ENCODE results near the gene SORCS2.

The SORCS2 gene

DNA sequence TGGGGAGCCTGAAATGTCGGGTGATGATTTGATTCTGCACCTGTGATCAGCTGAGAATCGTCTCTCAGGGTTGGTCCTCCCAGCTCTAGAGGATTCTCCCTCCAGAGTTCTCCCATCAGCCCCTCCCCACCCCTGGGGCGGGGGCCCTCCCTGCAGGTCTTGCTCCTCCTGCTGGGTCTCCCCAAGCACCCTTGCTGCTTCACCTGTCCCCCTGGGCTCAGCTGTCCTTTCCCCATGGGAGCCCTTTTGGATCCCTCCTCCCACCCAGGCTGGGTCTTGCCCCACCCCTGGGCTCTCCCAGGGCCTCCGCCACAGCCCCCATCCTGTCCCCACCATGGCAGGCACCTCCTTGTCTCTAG is 220.2 kb downstream of the SORCS2 start:
- Histone ChIP-seq H3K23ac (ENCODE audit: low read length in 2 of 2) (no peak overlapping the region), H2AFZ (ENCODE audit: low read depth, low read length) (no peak overlapping the region), H3K9me3 (ENCODE audit: control insufficient read depth, low read length) (peaks cover 38% of the 10 kb centered on the region), H2AK5ac (ENCODE audit: low read length, severe bottlenecking) (no peak overlapping the region), H3K18ac (ENCODE audit: low read depth in 1 of 2, low read length in 2 of 2) (no peak overlapping the region), H4K91ac (ENCODE audit: low read length) (no peak overlapping the region), H2BK12ac (ENCODE audit: low read length in 2 of 2) (no peak overlapping the region), H3K27me3 (ENCODE audit: control insufficient read depth in 1 of 2, insufficient read depth in 1 of 2, low read length in 2 of 2) (peaks cover 15 to 31% of the 10 kb centered on the region in 2 experiments), H3K4me3 (ENCODE audit: insufficient read depth in 1 of 2, low read depth in 1 of 2, low read length in 2 of 2) (no peak overlapping the region), H3K14ac (ENCODE audit: low read length in 2 of 2) (no peak overlapping the region), H3K4me2 (ENCODE audit: low read length, poor library complexity, severe bottlenecking) (no peak overlapping the region), H3K36me3 (ENCODE audit: control insufficient read depth in 1 of 2, insufficient read depth in 2 of 2, low read depth in 1 of 2, low read length in 2 of 2) (no peaks in the 10 kb centered on the region), H2BK120ac (ENCODE audit: low read depth, low read length) (no peak overlapping the region), H3K79me1 (replicated peaks; ENCODE audit: low read length, poor library complexity, severe bottlenecking) (peaks cover 2% of the 10 kb centered on the region), H3K4ac (ENCODE audit: low read depth in 1 of 2, low read length in 2 of 2) (no peak overlapping the region), H4K8ac (ENCODE audit: low read length) (no peak overlapping the region), H3K9ac (ENCODE audit: low read length) (no peak overlapping the region), H3K4me1 (ENCODE audit: control insufficient read depth, insufficient read depth, low read depth, low read length) (peaks cover 8% of the 10 kb centered on the region), H3K27ac (ENCODE audit: low read length, poor library complexity, severe bottlenecking) (no peak overlapping the region), H2BK15ac (ENCODE audit: low read depth, poor library complexity, severe bottlenecking) (no peak overlapping the region), H2BK5ac (ENCODE audit: low read depth, low read length, poor library complexity, severe bottlenecking) (no peak overlapping the region)
- DNase-seq: no peak
- WGBS: 82% methylated on average over 4 of the region's 4 CpGs

DNA sequence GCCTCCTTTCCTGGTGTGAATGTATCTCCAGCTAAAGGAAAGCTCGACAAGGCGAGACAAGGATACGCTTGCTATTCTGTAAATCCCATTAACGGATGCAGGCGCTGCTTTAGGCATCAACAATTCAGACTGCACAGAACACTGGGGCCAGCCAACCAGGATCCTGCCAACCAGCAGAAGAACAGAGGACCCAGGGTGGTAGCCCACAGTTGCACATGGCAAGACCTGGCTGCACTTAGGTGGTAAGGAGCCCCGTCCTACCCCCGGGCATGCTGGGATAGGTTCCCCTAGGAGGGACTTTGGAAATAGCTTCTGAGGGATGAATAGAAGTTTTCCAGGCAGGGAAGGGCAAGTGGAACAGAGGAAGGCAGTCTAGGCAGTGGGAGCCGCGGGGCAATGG is 221.7 kb downstream of the SORCS2 start:
- Histone ChIP-seq H2BK120ac (ENCODE audit: low read depth, low read length) (no peak overlapping the region), H3K4me2 (ENCODE audit: low read length, poor library complexity, severe bottlenecking) (no peak overlapping the region), H4K91ac (ENCODE audit: low read length) (no peak overlapping the region), H2AK5ac (ENCODE audit: low read length, severe bottlenecking) (no peak overlapping the region), H3K79me1 (replicated peaks; ENCODE audit: low read length, poor library complexity, severe bottlenecking) (peaks cover 2% of the 10 kb centered on the region), H3K27me3 (ENCODE audit: control insufficient read depth in 1 of 2, insufficient read depth in 1 of 2, low read length in 2 of 2) (peaks cover 15 to 31% of the 10 kb centered on the region in 2 experiments), H3K36me3 (ENCODE audit: control insufficient read depth in 1 of 2, insufficient read depth in 2 of 2, low read depth in 1 of 2, low read length in 2 of 2) (no peaks in the 10 kb centered on the region), H3K4me1 (ENCODE audit: control insufficient read depth, insufficient read depth, low read depth, low read length) (peaks cover 8% of the 10 kb centered on the region), H3K18ac (ENCODE audit: low read depth in 1 of 2, low read length in 2 of 2) (no peak overlapping the region), H3K14ac (ENCODE audit: low read length in 2 of 2) (no peak overlapping the region), H3K4me3 (ENCODE audit: insufficient read depth in 1 of 2, low read depth in 1 of 2, low read length in 2 of 2) (no peak overlapping the region), H3K27ac (ENCODE audit: low read length, poor library complexity, severe bottlenecking) (no peak overlapping the region), H2BK15ac (ENCODE audit: low read depth, poor library complexity, severe bottlenecking) (no peak overlapping the region), H2AFZ (ENCODE audit: low read depth, low read length) (no peak overlapping the region), H2BK5ac (ENCODE audit: low read depth, low read length, poor library complexity, severe bottlenecking) (no peak overlapping the region), H2BK12ac (ENCODE audit: low read length in 2 of 2) (no peak overlapping the region), H3K9me3 (ENCODE audit: control insufficient read depth, low read length) (peaks cover 23% of the 10 kb centered on the region), H4K8ac (ENCODE audit: low read length) (no peak overlapping the region), H3K23ac (ENCODE audit: low read length in 2 of 2) (no peak overlapping the region), H3K9ac (ENCODE audit: low read length) (no peak overlapping the region), H3K4ac (ENCODE audit: low read depth in 1 of 2, low read length in 2 of 2) (no peak overlapping the region)
- no peak for DNase-seq
- whole genome bisulfite sequencing: 78% methylated on average over 9 of the region's 9 CpGs

DNA sequence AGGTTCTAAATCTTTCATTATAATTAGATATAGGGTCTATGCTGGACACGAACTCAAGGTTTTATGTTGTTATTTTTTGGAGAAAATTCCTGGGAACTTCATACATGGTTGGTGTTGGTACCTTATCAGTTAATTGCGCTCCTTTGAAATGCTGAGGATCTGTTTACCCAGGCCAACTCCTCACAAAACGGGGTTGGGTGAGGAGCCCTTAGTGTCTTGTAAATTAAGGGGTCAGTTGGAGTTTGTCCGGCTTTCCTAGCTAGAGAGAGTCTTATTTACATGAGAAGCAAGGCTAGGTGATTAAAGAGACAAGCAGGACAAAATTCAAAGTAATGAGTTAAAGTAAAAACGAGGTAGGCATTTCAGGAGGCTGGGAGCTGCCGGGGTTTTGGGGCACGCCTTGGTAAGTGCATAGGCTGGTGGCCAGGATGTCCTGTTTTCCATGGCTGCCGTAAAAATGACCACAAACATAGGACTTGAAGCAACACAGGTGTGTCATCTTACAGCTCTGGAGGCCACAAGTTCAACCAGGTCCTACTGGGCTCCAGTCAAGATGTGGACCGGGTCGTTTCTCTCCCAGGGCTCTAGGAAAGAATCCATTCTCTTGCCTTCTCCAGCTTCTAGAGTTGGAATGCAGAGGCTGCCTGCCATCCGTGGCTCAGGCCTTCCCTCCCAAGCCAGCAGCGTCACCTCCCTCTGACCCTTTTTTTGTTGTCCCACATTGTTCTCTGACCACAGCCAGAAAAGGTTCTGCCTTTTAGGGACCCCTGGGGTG is 222.6 kb downstream of the SORCS2 start:
- Histone ChIP-seq H3K4ac (ENCODE audit: low read depth in 1 of 2, low read length in 2 of 2) (no peak overlapping the region), H3K9me3 (ENCODE audit: control insufficient read depth, low read length) (peaks cover 14% of the 10 kb centered on the region), H3K79me1 (replicated peaks; ENCODE audit: low read length, poor library complexity, severe bottlenecking) (peaks cover 2% of the 10 kb centered on the region), H2BK12ac (ENCODE audit: low read length in 2 of 2) (no peak overlapping the region), H3K23ac (ENCODE audit: low read length in 2 of 2) (no peak overlapping the region), H2AFZ (ENCODE audit: low read depth, low read length) (no peak overlapping the region), H3K4me2 (ENCODE audit: low read length, poor library complexity, severe bottlenecking) (no peak overlapping the region), H4K91ac (ENCODE audit: low read length) (no peak overlapping the region), H2BK15ac (ENCODE audit: low read depth, poor library complexity, severe bottlenecking) (no peak overlapping the region), H3K4me3 (ENCODE audit: insufficient read depth in 1 of 2, low read depth in 1 of 2, low read length in 2 of 2) (no peak overlapping the region), H3K9ac (ENCODE audit: low read length) (no peak overlapping the region), H4K8ac (ENCODE audit: low read length) (no peak overlapping the region), H2BK5ac (ENCODE audit: low read depth, low read length, poor library complexity, severe bottlenecking) (no peak overlapping the region), H3K18ac (ENCODE audit: low read depth in 1 of 2, low read length in 2 of 2) (no peak overlapping the region), H3K14ac (ENCODE audit: low read length in 2 of 2) (no peak overlapping the region), H3K4me1 (ENCODE audit: control insufficient read depth, insufficient read depth, low read depth, low read length) (peaks cover 8% of the 10 kb centered on the region), H3K27me3 (ENCODE audit: control insufficient read depth in 1 of 2, insufficient read depth in 1 of 2, low read length in 2 of 2) (peaks cover 14 to 29% of the 10 kb centered on the region in 2 experiments), H3K36me3 (ENCODE audit: control insufficient read depth in 1 of 2, insufficient read depth in 2 of 2, low read depth in 1 of 2, low read length in 2 of 2) (no peaks in the 10 kb centered on the region), H2AK5ac (ENCODE audit: low read length, severe bottlenecking) (no peak overlapping the region), H2BK120ac (ENCODE audit: low read depth, low read length) (no peak overlapping the region), H3K27ac (ENCODE audit: low read length, poor library complexity, severe bottlenecking) (no peak overlapping the region)
- WGBS: 43% methylated on average over 12 of the region's 12 CpGs
- no peak for DNase-seq

DNA sequence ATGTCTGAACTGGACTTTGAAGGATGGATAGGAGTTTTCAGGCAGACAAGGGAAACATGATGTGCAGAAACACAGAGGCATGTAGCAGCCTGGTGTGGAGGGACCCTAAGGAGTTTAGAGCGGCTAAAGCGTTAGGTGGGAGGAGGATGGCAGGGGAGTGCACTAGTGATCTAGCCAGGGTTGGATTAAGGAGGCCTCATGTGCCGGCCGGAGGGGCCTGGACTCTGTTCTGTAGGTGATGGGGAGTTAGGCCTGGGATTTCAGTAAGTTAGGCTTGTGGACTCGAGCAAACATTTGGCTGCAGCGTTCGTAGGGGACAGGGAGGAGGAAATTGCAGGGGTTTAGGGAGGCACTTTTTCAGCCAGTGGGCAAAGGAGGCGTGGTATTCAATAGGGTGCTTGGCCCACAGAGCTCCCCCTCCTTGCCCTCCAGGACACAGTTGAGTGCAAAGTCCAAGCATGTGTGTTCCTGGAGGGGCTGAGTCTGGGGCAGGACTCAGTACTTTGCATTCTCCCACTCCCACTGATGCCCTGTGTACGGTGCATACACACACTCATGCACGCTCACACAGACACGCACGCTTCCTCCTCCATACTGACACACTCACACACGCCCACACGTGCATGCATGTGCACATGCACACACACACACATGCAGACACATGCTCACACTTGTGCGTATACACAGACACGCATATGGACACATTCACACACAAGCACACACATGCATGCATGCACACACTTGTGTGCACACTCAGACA is 223.8 kb downstream of the SORCS2 start:
- Histone ChIP-seq H2BK15ac (ENCODE audit: low read depth, poor library complexity, severe bottlenecking) (no peak overlapping the region), H3K9ac (ENCODE audit: low read length) (no peak overlapping the region), H2BK120ac (ENCODE audit: low read depth, low read length) (no peak overlapping the region), H3K4me1 (ENCODE audit: control insufficient read depth, insufficient read depth, low read depth, low read length) (peaks cover 8% of the 10 kb centered on the region), H2AFZ (ENCODE audit: low read depth, low read length) (no peak overlapping the region), H3K27me3 (ENCODE audit: control insufficient read depth in 1 of 2, insufficient read depth in 1 of 2, low read length in 2 of 2) (peaks cover 11 to 24% of the 10 kb centered on the region in 2 experiments), H4K91ac (ENCODE audit: low read length) (peak overlapping the region; percentile 5), H3K36me3 (ENCODE audit: control insufficient read depth in 1 of 2, insufficient read depth in 2 of 2, low read depth in 1 of 2, low read length in 2 of 2) (no peaks in the 10 kb centered on the region), H2AK5ac (ENCODE audit: low read length, severe bottlenecking) (no peak overlapping the region), H3K27ac (ENCODE audit: low read length, poor library complexity, severe bottlenecking) (no peak overlapping the region), H2BK5ac (ENCODE audit: low read depth, low read length, poor library complexity, severe bottlenecking) (no peak overlapping the region), H2BK12ac (ENCODE audit: low read length in 2 of 2) (no peak overlapping the region), H3K79me1 (replicated peaks; ENCODE audit: low read length, poor library complexity, severe bottlenecking) (peaks cover 2% of the 10 kb centered on the region), H3K14ac (ENCODE audit: low read length in 2 of 2) (no peak overlapping the region), H3K4me3 (ENCODE audit: insufficient read depth in 1 of 2, low read depth in 1 of 2, low read length in 2 of 2) (no peak overlapping the region), H4K8ac (ENCODE audit: low read length) (no peak overlapping the region), H3K4me2 (ENCODE audit: low read length, poor library complexity, severe bottlenecking) (no peak overlapping the region), H3K9me3 (ENCODE audit: control insufficient read depth, low read length) (peaks cover 5% of the 10 kb centered on the region), H3K18ac (ENCODE audit: low read depth in 1 of 2, low read length in 2 of 2) (no peak overlapping the region), H3K4ac (ENCODE audit: low read depth in 1 of 2, low read length in 2 of 2) (no peak overlapping the region), H3K23ac (ENCODE audit: low read length in 2 of 2) (no peak overlapping the region)
- DNase-seq: no peak
- 86% methylated on average over 16 of the region's 16 CpGs for WGBS

Measured in mesenchymal stem cell (in vitro differentiated cells and primary cell).